ENCODE measurements around the gene FBXO17.

DNA sequence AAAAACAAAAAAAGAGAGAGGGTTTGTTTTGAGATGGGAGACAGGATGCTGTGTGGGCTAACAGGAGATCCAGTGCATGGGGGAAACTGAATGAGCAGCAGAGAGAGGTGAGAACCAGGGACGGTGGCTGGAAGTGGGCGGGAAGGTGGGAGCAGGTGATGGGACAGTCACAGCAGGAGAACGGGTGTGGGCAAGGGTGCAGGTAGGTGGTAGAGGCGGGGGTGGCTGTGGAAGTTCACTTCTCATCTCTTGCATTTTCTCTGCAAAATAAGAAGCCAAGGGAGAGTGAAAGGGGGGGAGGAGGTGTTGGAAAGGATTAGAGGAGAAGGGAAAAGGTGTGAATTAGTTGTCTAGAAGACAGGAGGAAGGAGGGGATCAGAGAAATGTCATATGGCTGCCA lies 21.9 kb downstream of the FBXO17 start:
- TF ChIP-seq, protein P1, sequence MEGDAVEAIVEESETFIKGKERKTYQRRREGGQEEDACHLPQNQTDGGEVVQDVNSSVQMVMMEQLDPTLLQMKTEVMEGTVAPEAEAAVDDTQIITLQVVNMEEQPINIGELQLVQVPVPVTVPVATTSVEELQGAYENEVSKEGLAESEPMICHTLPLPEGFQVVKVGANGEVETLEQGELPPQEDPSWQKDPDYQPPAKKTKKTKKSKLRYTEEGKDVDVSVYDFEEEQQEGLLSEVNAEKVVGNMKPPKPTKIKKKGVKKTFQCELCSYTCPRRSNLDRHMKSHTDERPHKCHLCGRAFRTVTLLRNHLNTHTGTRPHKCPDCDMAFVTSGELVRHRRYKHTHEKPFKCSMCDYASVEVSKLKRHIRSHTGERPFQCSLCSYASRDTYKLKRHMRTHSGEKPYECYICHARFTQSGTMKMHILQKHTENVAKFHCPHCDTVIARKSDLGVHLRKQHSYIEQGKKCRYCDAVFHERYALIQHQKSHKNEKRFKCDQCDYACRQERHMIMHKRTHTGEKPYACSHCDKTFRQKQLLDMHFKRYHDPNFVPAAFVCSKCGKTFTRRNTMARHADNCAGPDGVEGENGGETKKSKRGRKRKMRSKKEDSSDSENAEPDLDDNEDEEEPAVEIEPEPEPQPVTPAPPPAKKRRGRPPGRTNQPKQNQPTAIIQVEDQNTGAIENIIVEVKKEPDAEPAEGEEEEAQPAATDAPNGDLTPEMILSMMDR (IDR thresholded peaks at IDR 0.05): no peak
- no peak for TF ChIP-seq POLR2A (IDR thresholded peaks at IDR 0.05)

Measured in esophagus squamous epithelium (tissue), 4 donors.